HCT116 (cell line): ENCODE data around the gene LRRC61.

Source experiments
- EZH2 ChIP-seq: fragments of 200-600 bp; sonication (generic); IDR thresholded peaks from 2 replicates; pipeline ENCODE4 v1.6.1; 2017; ENCODE audit warnings: antibody characterized with exemption, mixed run types
- YY1 ChIP-seq: IDR thresholded peaks from 2 replicates; pipeline ENCODE4 v1.6.1; 2011; ENCODE audit warnings: low read length, low read depth, moderate library complexity, mild to moderate bottlenecking; ENCODE audit not compliant: insufficient replicate concordance; ENCODE audit errors: extremely low read depth
- TF ChIP-seq, protein P1 (sequence below): IDR thresholded peaks from 2 replicates; pipeline ENCODE4 v1.6.1; 2011; ENCODE audit warnings: mild to moderate bottlenecking, low read length, moderate library complexity; ENCODE audit not compliant: insufficient replicate concordance; ENCODE audit errors: extremely low read depth
- TF ChIP-seq, protein P2 (sequence below), 3 experiments: fragments of 200-600 bp in 1 of 3; sonication (generic) in 1 of 3; IDR thresholded peaks in 2 of 3; conservative IDR thresholded peaks in 1 of 3; 2 replicates each; pipeline ENCODE4 v1.5.1; 2012 to 2017; ENCODE audit warnings: low read depth in 2 of 3, low read length in 2 of 3, antibody characterized with exemption in 1 of 3, borderline replicate concordance in 1 of 3, control low read depth in 1 of 3, mild to moderate bottlenecking in 1 of 3, mixed read lengths in 1 of 3, mixed run types in 1 of 3, moderate library complexity in 1 of 3; ENCODE audit not compliant: insufficient read depth in 1 of 3

DNA sequence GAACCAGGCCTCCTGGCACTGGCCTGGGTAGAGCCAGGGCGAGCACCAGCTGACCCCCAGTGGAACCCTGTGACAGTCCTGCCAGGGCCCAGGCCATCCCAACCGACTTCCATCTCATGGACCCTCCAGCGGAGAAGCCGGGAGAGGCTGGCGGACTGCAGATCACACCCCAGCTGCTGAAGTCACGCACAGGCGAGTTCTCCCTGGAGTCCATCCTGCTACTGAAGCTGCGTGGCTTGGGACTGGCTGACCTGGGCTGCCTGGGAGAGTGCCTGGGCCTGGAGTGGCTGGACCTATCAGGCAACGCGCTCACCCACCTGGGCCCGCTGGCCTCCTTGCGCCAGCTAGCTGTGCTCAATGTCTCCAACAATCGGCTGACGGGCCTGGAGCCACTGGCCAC, 13.6 kb downstream of the LRRC61 start:
- TF ChIP-seq, protein P1, sequence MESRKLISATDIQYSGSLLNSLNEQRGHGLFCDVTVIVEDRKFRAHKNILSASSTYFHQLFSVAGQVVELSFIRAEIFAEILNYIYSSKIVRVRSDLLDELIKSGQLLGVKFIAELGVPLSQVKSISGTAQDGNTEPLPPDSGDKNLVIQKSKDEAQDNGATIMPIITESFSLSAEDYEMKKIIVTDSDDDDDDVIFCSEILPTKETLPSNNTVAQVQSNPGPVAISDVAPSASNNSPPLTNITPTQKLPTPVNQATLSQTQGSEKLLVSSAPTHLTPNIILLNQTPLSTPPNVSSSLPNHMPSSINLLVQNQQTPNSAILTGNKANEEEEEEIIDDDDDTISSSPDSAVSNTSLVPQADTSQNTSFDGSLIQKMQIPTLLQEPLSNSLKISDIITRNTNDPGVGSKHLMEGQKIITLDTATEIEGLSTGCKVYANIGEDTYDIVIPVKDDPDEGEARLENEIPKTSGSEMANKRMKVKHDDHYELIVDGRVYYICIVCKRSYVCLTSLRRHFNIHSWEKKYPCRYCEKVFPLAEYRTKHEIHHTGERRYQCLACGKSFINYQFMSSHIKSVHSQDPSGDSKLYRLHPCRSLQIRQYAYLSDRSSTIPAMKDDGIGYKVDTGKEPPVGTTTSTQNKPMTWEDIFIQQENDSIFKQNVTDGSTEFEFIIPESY = no peak
- TF ChIP-seq, protein P2, sequence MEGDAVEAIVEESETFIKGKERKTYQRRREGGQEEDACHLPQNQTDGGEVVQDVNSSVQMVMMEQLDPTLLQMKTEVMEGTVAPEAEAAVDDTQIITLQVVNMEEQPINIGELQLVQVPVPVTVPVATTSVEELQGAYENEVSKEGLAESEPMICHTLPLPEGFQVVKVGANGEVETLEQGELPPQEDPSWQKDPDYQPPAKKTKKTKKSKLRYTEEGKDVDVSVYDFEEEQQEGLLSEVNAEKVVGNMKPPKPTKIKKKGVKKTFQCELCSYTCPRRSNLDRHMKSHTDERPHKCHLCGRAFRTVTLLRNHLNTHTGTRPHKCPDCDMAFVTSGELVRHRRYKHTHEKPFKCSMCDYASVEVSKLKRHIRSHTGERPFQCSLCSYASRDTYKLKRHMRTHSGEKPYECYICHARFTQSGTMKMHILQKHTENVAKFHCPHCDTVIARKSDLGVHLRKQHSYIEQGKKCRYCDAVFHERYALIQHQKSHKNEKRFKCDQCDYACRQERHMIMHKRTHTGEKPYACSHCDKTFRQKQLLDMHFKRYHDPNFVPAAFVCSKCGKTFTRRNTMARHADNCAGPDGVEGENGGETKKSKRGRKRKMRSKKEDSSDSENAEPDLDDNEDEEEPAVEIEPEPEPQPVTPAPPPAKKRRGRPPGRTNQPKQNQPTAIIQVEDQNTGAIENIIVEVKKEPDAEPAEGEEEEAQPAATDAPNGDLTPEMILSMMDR (IDR thresholded peaks at IDR 0.05 in 2 of 3, conservative IDR thresholded peaks at IDR 0.05 in 1 of 3; ENCODE audit: borderline replicate concordance in 1 of 3, insufficient read depth in 1 of 3, low read depth in 2 of 3, low read length in 2 of 3) = no peak
- TF ChIP-seq YY1 (no peak), EZH2 (no peak)
